NCI-H187 (cell line): Measurements from ENCODE around the gene ITGB2.

Experiments used
- DNase-seq, 2 experiments: peaks; one replicate each; lab custom pipeline; 2025; lab: John Stamatoyannopoulos, UW

Gene ITGB2

GRCh38 chr21:44846485-44847260 is 74.0 kb downstream of the ITGB2 start:
- DNase-seq, result no peak

GRCh38 chr21:44846224-44846484 is 74.5 kb downstream of the ITGB2 start:
- DNase-seq, result no peak

- DNase-seq, result no peak
Observed at GRCh38 chr21:44845418-44846223, 75.1 kb downstream of the ITGB2 start.

GRCh38 chr21:44844256-44844655 is 76.4 kb downstream of the ITGB2 start:
- no peak for DNase-seq

GRCh38 chr21:44842721-44843445 is 77.8 kb downstream of the ITGB2 start:
- DNase-seq, result no peak

GRCh38 chr21:44842087-44842486 is 78.6 kb downstream of the ITGB2 start:
- DNase-seq, result no peak

- no peak for DNase-seq
Observed at GRCh38 chr21:44840771-44841170, 79.9 kb downstream of the ITGB2 start.

- DNase-seq, result no peak
Observed at GRCh38 chr21:44838951-44839350, 81.7 kb downstream of the ITGB2 start.

- no peak for DNase-seq
Observed at GRCh38 chr21:44838039-44838895, 82.4 kb downstream of the ITGB2 start.

- no peak for DNase-seq
Observed at GRCh38 chr21:44837537-44837936, 83.2 kb downstream of the ITGB2 start.

GRCh38 chr21:44836666-44837471 is 83.8 kb downstream of the ITGB2 start:
- no peak for DNase-seq

- no peak for DNase-seq
Observed at GRCh38 chr21:44836349-44836665, 84.4 kb downstream of the ITGB2 start.
